ENCODE measurements around the gene PDE4D.

Gene PDE4D

GRCh38 chr5:59772757-59773156 is 120.8 kb downstream of the PDE4D start:
- Histone ChIP-seq H3K27ac (no peak overlapping the region), H3K4me3 (no peak overlapping the region)
- no peak for DNase-seq (ENCODE audit: low spot score)
- TF ChIP-seq CTCF (IDR thresholded peaks at IDR 0.05), result no peak

DNA sequence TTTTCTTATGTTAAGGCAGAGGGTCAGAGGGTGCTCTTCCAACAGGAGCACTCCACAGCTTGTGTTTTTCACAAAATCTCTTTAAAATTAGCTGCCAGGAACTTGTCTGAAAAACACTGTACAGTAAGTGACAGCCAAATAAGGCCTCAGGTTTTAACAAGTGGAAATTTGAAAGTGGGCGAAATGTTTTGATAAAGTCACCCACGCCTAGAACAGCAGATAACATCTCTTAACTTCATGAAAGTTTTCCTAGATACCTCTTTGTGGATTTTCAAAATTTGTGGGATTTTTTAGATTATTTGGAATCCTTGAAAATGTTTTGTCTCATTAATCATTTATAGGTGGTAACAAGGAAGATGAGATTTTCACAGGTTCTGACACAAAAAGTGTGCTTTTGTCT is 121.3 kb downstream of the PDE4D start:
- no peak overlapping the region for H3K27ac ChIP-seq
- no peak for DNase-seq (ENCODE audit: low spot score)
- H3K4me3 ChIP-seq, result no peak overlapping the region
- no peak for TF ChIP-seq CTCF (IDR thresholded peaks at IDR 0.05)

DNA sequence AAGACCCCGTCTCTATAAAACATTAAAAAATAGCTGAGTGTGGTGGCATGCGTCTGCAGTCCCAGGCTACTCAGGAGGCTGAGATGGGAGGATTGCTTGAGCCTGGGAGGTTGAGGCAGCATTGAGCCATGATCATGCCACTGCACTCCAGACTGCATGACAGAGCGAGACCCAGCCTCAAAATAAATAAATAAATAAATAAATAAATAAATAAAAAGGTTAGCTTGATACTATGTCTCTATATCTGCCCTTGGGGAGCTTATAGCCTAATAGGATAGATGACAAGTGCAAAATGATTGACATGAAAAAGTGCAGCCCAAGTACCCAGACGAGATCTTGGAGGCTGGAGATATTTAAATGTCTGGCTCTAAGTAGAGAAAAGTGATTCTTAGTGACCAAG is 122.6 kb downstream of the PDE4D start:
- no peak for TF ChIP-seq CTCF (IDR thresholded peaks at IDR 0.05)
- no peak overlapping the region for H3K27ac ChIP-seq
- no peak overlapping the region for H3K4me3 ChIP-seq
- DNase-seq (ENCODE audit: low spot score), result no peak

DNA sequence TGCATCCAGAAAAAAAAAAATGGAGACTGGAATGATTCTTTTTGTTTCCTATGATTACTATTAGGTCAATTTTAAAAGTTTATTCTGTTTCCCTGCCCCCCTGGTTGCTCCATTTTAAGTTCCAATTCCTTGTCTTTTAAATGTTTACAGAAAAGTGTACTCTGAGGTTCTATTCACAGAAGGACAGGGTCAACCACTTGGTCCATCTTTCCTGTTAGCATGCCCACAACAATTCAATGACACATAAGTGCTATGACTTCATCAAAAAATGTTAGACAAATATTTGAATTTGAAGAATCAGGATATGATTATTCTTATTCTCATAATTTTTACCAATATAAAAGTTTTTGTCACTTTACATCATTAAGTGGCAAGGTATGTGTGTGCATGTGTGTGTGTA is 123.7 kb downstream of the PDE4D start:
- TF ChIP-seq CTCF (IDR thresholded peaks at IDR 0.05), result no peak
- Histone ChIP-seq H3K27ac (no peak overlapping the region), H3K4me3 (no peak overlapping the region)
- DNase-seq (ENCODE audit: low spot score), result no peak

DNA sequence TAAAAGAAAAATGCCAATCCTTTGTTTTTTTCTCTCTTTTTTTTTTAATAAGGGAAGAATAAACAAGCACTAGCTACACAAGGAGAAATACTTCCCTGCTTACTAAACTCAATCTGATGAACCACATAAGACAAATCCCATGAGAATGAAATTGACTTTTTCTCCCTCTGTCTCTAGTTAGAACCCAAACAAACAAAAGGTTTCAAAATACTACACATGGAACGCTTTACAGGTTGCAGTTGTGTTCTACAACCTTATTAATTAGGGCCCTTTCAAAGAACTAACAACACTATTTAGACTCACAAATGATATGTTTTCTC is 124.5 kb downstream of the PDE4D start:
- Histone ChIP-seq H3K27ac (no peak overlapping the region), H3K4me3 (peak overlapping the region; percentile 79)
- TF ChIP-seq CTCF (IDR thresholded peaks at IDR 0.05), result no peak

GRCh38 chr5:59768152-59769040 is 125.1 kb downstream of the PDE4D start:
- Histone ChIP-seq H3K27ac (peak overlapping the region in 1 of 2 donors; percentile 49), H3K4me3 (peak overlapping the region; percentile 79)
- no peak for DNase-seq (ENCODE audit: low spot score)
- no peak for TF ChIP-seq CTCF (IDR thresholded peaks at IDR 0.05)

More for the DNA sequence above, 124.5 kb downstream of the PDE4D start:
- DNase-seq (ENCODE audit: low spot score), result no peak

DNA sequence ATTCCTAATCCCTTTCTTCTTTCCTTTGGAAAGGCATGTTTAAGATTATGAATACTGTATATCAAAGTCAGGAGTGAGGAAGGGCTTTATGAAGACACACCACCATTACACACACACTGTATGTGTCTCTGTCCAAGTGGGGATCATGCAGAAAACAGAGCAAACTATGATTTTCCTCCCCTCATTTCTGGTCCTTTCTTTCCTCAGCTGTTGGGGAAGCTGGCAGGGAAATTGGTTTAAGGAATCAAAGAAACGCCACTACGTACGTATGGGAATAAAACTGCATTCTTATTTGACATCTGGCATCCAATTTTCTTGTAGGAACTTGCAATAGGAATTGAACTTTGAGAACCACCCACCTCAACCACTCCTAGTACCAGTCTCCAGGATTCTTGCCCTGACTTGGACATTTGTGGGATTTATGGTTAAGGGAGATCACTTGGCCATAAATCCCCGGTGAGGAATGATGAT is 125.8 kb downstream of the PDE4D start:
- DNase-seq (ENCODE audit: low spot score), result no peak
- TF ChIP-seq CTCF (IDR thresholded peaks at IDR 0.05), result no peak
- peak overlapping the region; percentile 79 for H3K4me3 ChIP-seq
- peak overlapping the region in 1 of 2 donors; percentile 49 for H3K27ac ChIP-seq
